ENCODE results near the gene PJVK. TPM values are rescaled to one million over a fixed set of nuclear protein-coding genes. Genes with fewer than 3 reads are reported as not detected.

PJVK gene
- total RNA-seq, 1 experiment from 2014 or later: 2.6 TPM

DNA sequence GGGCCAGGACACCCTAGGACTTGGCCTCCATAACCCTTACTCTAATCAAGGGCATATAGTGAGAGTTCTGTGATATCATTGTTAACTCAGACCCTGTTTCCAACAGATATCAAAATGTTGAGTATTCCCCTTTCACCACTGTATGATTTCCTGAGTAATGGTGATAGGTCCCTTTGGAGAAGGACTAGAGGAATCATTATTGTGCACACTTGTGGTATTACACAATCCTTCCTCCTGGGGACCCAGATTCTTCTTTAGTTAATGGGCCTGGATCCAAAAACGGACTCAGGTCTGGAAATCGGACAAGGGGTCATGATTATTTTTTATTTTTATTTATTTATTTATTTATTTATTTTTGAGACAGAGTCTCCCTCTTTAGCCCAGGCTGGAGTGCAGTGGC, 23.7 kb upstream of the PJVK start (continued):
- TF ChIP-seq FOSL1 (IDR thresholded peaks at IDR 0.05; ENCODE audit: low read depth) (no peak), CBX3 (IDR thresholded peaks at IDR 0.05; ENCODE audit: low read depth) (no peak), SP1 (IDR thresholded peaks at IDR 0.05; ENCODE audit: low read depth) (no peak)
- TF ChIP-seq, protein P1, sequence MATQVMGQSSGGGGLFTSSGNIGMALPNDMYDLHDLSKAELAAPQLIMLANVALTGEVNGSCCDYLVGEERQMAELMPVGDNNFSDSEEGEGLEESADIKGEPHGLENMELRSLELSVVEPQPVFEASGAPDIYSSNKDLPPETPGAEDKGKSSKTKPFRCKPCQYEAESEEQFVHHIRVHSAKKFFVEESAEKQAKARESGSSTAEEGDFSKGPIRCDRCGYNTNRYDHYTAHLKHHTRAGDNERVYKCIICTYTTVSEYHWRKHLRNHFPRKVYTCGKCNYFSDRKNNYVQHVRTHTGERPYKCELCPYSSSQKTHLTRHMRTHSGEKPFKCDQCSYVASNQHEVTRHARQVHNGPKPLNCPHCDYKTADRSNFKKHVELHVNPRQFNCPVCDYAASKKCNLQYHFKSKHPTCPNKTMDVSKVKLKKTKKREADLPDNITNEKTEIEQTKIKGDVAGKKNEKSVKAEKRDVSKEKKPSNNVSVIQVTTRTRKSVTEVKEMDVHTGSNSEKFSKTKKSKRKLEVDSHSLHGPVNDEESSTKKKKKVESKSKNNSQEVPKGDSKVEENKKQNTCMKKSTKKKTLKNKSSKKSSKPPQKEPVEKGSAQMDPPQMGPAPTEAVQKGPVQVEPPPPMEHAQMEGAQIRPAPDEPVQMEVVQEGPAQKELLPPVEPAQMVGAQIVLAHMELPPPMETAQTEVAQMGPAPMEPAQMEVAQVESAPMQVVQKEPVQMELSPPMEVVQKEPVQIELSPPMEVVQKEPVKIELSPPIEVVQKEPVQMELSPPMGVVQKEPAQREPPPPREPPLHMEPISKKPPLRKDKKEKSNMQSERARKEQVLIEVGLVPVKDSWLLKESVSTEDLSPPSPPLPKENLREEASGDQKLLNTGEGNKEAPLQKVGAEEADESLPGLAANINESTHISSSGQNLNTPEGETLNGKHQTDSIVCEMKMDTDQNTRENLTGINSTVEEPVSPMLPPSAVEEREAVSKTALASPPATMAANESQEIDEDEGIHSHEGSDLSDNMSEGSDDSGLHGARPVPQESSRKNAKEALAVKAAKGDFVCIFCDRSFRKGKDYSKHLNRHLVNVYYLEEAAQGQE (IDR thresholded peaks at IDR 0.05; ENCODE audit: low read depth): no peak

- ATAC-seq: no peak
- intact Hi-C loops (cut with micrococcal nuclease): no loop called here
- Histone ChIP-seq H3K79me2 (ENCODE audit: insufficient read depth, low read length) (no peaks in the 10 kb centered on the region), H3K4me1 (ENCODE audit: control insufficient read depth in 1 of 2, insufficient read depth in 2 of 2, low read length in 2 of 2) (peaks cover 0 to 5% of the 10 kb centered on the region in 2 experiments; a peak in 1 of 4 replicates), H4K20me1 (ENCODE audit: insufficient read depth) (no peaks in the 10 kb centered on the region), H3K9me2 (ENCODE audit: insufficient read depth) (no peaks in the 10 kb centered on the region), H3K4me2 (ENCODE audit: low read length) (no peak overlapping the region), H3K9me3 (ENCODE audit: control insufficient read depth in 1 of 2, insufficient read depth in 1 of 2, low read depth in 1 of 2, low read length in 2 of 2) (no peaks in the 10 kb centered on the region), H3K9ac (ENCODE audit: low read length) (no peak overlapping the region), H3K27ac (ENCODE audit: low read depth, low read length) (no peak overlapping the region), H3K4me3 (replicated peaks in 1 of 2; ENCODE audit: low read depth in 1 of 2, low read length in 2 of 2) (no peak overlapping the region), H3K36me3 (ENCODE audit: control insufficient read depth in 1 of 2, insufficient read depth in 2 of 2, low read length in 2 of 2) (peaks cover 16 to 20% of the 10 kb centered on the region in 2 experiments), H3K27me3 (ENCODE audit: insufficient read depth, low read length) (no peaks in the 10 kb centered on the region), H2AFZ (ENCODE audit: low read depth, low read length, poor library complexity, severe bottlenecking) (no peak overlapping the region)
- RAD21 ChIA-PET (ENCODE audit: low non-redundant PET in 1 of 2, low total read pairs in 2 of 2, uncharacterized antibody in 2 of 2, unreplicated experiment in 2 of 2): no interaction called here
- POLR2A ChIA-PET: no interaction called here
- no TSS peak for BruUV-seq (replicated peaks)
- TF ChIP-seq SRF (IDR thresholded peaks at IDR 0.05; ENCODE audit: low read depth): no peak
- no peak for DNase-seq (ENCODE audit: low read depth, low spot score)
- CTCF ChIA-PET: interaction anchor here (2.3 kb wide), 1 partner anchor 14 kb away, joined by 9 read pairs; no protein-coding TSS in a partner anchor
Measured at GRCh38 chr2:178428396-178428806, 22.8 kb upstream of the PJVK start.
